ENCODE results near the gene SOBP.

Gene SOBP

GRCh38 chr6:107504270-107505026, 14.5 kb downstream of the SOBP start:
- TF ChIP-seq GATA3 (IDR thresholded peaks at IDR 0.05; ENCODE audit: low read depth, low read length): no peak
- TF ChIP-seq GATA2 (IDR thresholded peaks at IDR 0.05; ENCODE audit: low read depth, low read length): no peak

- TF ChIP-seq GATA3 (IDR thresholded peaks at IDR 0.05; ENCODE audit: low read depth, low read length) (no peak), GATA2 (IDR thresholded peaks at IDR 0.05; ENCODE audit: low read depth, low read length) (no peak)
Measured at GRCh38 chr6:107506145-107506544, 16.2 kb downstream of the SOBP start.

- TF ChIP-seq GATA3 (IDR thresholded peaks at IDR 0.05; ENCODE audit: low read depth, low read length) (no peak), GATA2 (IDR thresholded peaks at IDR 0.05; ENCODE audit: low read depth, low read length) (no peak)
Measured at GRCh38 chr6:107509506-107509905, 19.6 kb downstream of the SOBP start.

- TF ChIP-seq GATA3 (IDR thresholded peaks at IDR 0.05; ENCODE audit: low read depth, low read length) (no peak), GATA2 (IDR thresholded peaks at IDR 0.05; ENCODE audit: low read depth, low read length) (no peak)
Measured at GRCh38 chr6:107510108-107510507, 20.2 kb downstream of the SOBP start.

- TF ChIP-seq GATA3 (IDR thresholded peaks at IDR 0.05; ENCODE audit: low read depth, low read length): no peak
- no peak for TF ChIP-seq GATA2 (IDR thresholded peaks at IDR 0.05; ENCODE audit: low read depth, low read length)
Measured at GRCh38 chr6:107511511-107511993, 21.6 kb downstream of the SOBP start.

- TF ChIP-seq GATA3 (IDR thresholded peaks at IDR 0.05; ENCODE audit: low read depth, low read length) (no peak), GATA2 (IDR thresholded peaks at IDR 0.05; ENCODE audit: low read depth, low read length) (no peak)
Measured at GRCh38 chr6:107513214-107513613, 23.3 kb downstream of the SOBP start.

GRCh38 chr6:107515955-107516354, 26.0 kb downstream of the SOBP start:
- TF ChIP-seq GATA2 (IDR thresholded peaks at IDR 0.05; ENCODE audit: low read depth, low read length) (no peak), GATA3 (IDR thresholded peaks at IDR 0.05; ENCODE audit: low read depth, low read length) (no peak)

GRCh38 chr6:107517274-107517673, 27.4 kb downstream of the SOBP start:
- TF ChIP-seq GATA2 (IDR thresholded peaks at IDR 0.05; ENCODE audit: low read depth, low read length): no peak
- no peak for TF ChIP-seq GATA3 (IDR thresholded peaks at IDR 0.05; ENCODE audit: low read depth, low read length)

GRCh38 chr6:107523054-107523791, 33.3 kb downstream of the SOBP start:
- no peak for TF ChIP-seq GATA2 (IDR thresholded peaks at IDR 0.05; ENCODE audit: low read depth, low read length)
- TF ChIP-seq GATA3 (IDR thresholded peaks at IDR 0.05; ENCODE audit: low read depth, low read length): no peak

GRCh38 chr6:107523794-107524193, 33.9 kb downstream of the SOBP start:
- no peak for TF ChIP-seq GATA2 (IDR thresholded peaks at IDR 0.05; ENCODE audit: low read depth, low read length)
- TF ChIP-seq GATA3 (IDR thresholded peaks at IDR 0.05; ENCODE audit: low read depth, low read length): no peak

- TF ChIP-seq GATA2 (IDR thresholded peaks at IDR 0.05; ENCODE audit: low read depth, low read length) (no peak), GATA3 (IDR thresholded peaks at IDR 0.05; ENCODE audit: low read depth, low read length) (no peak)
Measured at GRCh38 chr6:107524626-107525025, 34.7 kb downstream of the SOBP start.

- TF ChIP-seq GATA3 (IDR thresholded peaks at IDR 0.05; ENCODE audit: low read depth, low read length): 0 out of 2 replicates have a peak, but pooled peaks have one; percentile 40
- peak; percentile 49; the same call in 1 of the 2 replicates for TF ChIP-seq GATA2 (IDR thresholded peaks at IDR 0.05; ENCODE audit: low read depth, low read length)
Measured at GRCh38 chr6:107531868-107532267, 42.0 kb downstream of the SOBP start.

GRCh38 chr6:107532706-107533105, 42.8 kb downstream of the SOBP start:
- TF ChIP-seq GATA2 (IDR thresholded peaks at IDR 0.05; ENCODE audit: low read depth, low read length): no peak
- TF ChIP-seq GATA3 (IDR thresholded peaks at IDR 0.05; ENCODE audit: low read depth, low read length): no peak

GRCh38 chr6:107533415-107534059, 43.6 kb downstream of the SOBP start:
- TF ChIP-seq GATA2 (IDR thresholded peaks at IDR 0.05; ENCODE audit: low read depth, low read length): no peak
- no peak for TF ChIP-seq GATA3 (IDR thresholded peaks at IDR 0.05; ENCODE audit: low read depth, low read length)

Measured in SH-SY5Y (cell line).